ENCODE results near the gene MYO9B.

GRCh38 chr19:17210296-17210695 is 134.7 kb downstream of the MYO9B start:
- TF ChIP-seq CTCF (conservative IDR thresholded peaks at IDR 0.05) (no peak), EZH2 (IDR thresholded peaks at IDR 0.05; ENCODE audit: low read depth) (no peak)

Measured in PC-9 (cell line).